ENCODE results near the gene RNF39. TPM values are rescaled to one million over a fixed set of nuclear protein-coding genes. Genes with fewer than 3 reads are reported as not detected.

Gene RNF39
- total and polyA plus RNA-seq, 2 experiments from 2014 or later, result 0.50 to 0.94 TPM

DNA sequence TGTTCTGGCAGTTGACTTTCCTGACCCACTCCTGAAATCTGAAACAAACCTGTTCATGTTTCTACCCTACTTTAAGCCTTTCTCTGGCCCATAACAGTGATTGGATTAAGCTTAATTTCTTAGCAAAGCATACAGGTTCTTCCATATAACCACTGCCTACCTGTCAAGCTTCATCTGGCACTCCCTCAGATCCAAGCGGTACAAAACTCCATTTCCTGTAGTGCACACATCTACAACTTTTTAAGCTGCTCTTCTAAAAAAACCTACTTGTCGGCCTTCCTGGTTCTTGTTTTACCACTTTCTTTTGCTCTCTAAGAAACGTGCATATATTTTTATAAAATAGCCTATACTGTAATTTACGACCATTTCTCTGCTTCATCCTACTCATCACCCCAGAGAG is 9.5 kb downstream of the RNF39 start (continued):
- TF ChIP-seq, protein P1, sequence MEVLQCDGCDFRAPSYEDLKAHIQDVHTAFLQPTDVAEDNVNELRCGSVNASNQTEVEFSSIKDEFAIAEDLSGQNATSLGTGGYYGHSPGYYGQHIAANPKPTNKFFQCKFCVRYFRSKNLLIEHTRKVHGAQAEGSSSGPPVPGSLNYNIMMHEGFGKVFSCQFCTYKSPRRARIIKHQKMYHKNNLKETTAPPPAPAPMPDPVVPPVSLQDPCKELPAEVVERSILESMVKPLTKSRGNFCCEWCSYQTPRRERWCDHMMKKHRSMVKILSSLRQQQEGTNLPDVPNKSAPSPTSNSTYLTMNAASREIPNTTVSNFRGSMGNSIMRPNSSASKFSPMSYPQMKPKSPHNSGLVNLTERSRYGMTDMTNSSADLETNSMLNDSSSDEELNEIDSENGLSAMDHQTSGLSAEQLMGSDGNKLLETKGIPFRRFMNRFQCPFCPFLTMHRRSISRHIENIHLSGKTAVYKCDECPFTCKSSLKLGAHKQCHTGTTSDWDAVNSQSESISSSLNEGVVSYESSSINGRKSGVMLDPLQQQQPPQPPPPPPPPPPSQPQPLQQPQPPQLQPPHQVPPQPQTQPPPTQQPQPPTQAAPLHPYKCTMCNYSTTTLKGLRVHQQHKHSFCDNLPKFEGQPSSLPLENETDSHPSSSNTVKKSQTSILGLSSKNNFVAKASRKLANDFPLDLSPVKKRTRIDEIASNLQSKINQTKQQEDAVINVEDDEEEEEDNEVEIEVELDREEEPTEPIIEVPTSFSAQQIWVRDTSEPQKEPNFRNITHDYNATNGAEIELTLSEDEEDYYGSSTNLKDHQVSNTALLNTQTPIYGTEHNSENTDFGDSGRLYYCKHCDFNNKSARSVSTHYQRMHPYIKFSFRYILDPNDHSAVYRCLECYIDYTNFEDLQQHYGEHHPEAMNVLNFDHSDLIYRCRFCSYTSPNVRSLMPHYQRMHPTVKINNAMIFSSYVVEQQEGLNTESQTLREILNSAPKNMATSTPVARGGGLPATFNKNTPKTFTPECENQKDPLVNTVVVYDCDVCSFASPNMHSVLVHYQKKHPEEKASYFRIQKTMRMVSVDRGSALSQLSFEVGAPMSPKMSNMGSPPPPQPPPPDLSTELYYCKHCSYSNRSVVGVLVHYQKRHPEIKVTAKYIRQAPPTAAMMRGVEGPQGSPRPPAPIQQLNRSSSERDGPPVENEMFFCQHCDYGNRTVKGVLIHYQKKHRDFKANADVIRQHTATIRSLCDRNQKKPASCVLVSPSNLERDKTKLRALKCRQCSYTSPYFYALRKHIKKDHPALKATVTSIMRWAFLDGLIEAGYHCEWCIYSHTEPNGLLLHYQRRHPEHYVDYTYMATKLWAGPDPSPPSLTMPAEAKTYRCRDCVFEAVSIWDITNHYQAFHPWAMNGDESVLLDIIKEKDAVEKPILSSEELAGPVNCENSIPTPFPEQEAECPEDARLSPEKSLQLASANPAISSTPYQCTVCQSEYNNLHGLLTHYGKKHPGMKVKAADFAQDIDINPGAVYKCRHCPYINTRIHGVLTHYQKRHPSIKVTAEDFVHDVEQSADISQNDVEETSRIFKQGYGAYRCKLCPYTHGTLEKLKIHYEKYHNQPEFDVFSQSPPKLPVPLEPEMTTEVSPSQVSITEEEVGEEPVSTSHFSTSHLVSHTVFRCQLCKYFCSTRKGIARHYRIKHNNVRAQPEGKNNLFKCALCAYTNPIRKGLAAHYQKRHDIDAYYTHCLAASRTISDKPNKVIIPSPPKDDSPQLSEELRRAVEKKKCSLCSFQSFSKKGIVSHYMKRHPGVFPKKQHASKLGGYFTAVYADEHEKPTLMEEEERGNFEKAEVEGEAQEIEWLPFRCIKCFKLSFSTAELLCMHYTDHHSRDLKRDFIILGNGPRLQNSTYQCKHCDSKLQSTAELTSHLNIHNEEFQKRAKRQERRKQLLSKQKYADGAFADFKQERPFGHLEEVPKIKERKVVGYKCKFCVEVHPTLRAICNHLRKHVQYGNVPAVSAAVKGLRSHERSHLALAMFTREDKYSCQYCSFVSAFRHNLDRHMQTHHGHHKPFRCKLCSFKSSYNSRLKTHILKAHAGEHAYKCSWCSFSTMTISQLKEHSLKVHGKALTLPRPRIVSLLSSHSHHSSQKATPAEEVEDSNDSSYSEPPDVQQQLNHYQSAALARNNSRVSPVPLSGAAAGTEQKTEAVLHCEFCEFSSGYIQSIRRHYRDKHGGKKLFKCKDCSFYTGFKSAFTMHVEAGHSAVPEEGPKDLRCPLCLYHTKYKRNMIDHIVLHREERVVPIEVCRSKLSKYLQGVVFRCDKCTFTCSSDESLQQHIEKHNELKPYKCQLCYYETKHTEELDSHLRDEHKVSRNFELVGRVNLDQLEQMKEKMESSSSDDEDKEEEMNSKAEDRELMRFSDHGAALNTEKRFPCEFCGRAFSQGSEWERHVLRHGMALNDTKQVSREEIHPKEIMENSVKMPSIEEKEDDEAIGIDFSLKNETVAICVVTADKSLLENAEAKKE (CRISPR knock-in tag; IDR thresholded peaks at IDR 0.05), result no peak
- TF ChIP-seq POLR2AphosphoS5 (IDR thresholded peaks at IDR 0.05; ENCODE audit: low read depth) (no peak), ZNF114 (CRISPR knock-in tag; IDR thresholded peaks at IDR 0.05) (no peak), JUNB (IDR thresholded peaks at IDR 0.05; ENCODE audit: unreplicated experiment) (no peak), CREB1 (CRISPR knock-in tag; IDR thresholded peaks at IDR 0.05; ENCODE audit: low read depth) (no peak)

DNA sequence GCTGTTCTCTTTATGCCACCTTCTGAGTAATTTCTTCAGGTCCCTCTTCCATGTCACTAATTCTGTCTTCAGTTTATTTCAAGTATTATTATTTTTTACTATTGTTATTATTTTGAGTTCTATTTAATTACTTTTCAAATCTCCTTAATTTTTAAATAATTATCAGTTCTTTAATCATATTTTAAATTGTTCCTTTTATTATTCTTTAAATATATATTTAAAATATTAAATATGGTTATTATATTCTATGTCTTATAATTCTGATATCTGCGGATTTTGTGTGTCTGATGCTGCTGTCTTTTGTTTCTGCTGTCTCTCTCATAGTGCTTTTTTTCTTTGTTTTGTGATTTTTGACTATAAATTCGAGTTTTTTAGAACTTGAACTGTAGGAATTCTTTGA is 12.3 kb downstream of the RNF39 start:
- no peak for DNase-seq (ENCODE audit: low spot score)
- no peak overlapping the region for H2AFZ ChIP-seq
- H3K36me3 ChIP-seq (ENCODE audit: insufficient read depth), result no peaks in the 10 kb centered on the region
- Mint-ChIP-seq H3K4me3 (peak overlapping the region; percentile 7; the same call in 1 of the 3 replicates), H3K36me3 (ENCODE audit: low read depth) (no peaks in the 10 kb centered on the region; the same call in 1 of the 3 replicates), H3K9me3 (no peaks in the 10 kb centered on the region), H3K4me1 (peaks cover 17% of the 10 kb centered on the region), H3K27me3 (ENCODE audit: insufficient read depth, low read depth, poor library complexity) (peaks cover 7% of the 10 kb centered on the region), H3K27ac (no peak overlapping the region)
- H3K9me2 ChIP-seq (ENCODE audit: insufficient read depth), result no peaks in the 10 kb centered on the region
- H3K27me3 ChIP-seq (ENCODE audit: insufficient read depth), result no peaks in the 10 kb centered on the region
- H4K20me1 ChIP-seq (replicated peaks; ENCODE audit: insufficient read depth), result no peaks in the 10 kb centered on the region
- peaks cover 20% of the 10 kb centered on the region for H3K4me1 ChIP-seq (ENCODE audit: insufficient read depth)
- H3K27ac ChIP-seq (ENCODE audit: low read depth), result no peak overlapping the region
- peaks cover 11% of the 10 kb centered on the region; the same call in 1 of the 2 replicates for H3F3A ChIP-seq (replicated peaks; ENCODE audit: low read depth)
- no peak overlapping the region for H3K4me2 ChIP-seq
- no peak for ATAC-seq
- no peak overlapping the region for H3K4me3 ChIP-seq
- peaks cover 10% of the 10 kb centered on the region; the same call in 1 of the 2 replicates for H3K79me2 ChIP-seq (replicated peaks; ENCODE audit: insufficient read depth)
- no peak for TF ChIP-seq EZH2phosphoT487 (IDR thresholded peaks at IDR 0.05; ENCODE audit: unreplicated experiment)
- no peak for TF ChIP-seq NANOG (IDR thresholded peaks at IDR 0.05; ENCODE audit: borderline replicate concordance)
- TF ChIP-seq, protein P2, sequence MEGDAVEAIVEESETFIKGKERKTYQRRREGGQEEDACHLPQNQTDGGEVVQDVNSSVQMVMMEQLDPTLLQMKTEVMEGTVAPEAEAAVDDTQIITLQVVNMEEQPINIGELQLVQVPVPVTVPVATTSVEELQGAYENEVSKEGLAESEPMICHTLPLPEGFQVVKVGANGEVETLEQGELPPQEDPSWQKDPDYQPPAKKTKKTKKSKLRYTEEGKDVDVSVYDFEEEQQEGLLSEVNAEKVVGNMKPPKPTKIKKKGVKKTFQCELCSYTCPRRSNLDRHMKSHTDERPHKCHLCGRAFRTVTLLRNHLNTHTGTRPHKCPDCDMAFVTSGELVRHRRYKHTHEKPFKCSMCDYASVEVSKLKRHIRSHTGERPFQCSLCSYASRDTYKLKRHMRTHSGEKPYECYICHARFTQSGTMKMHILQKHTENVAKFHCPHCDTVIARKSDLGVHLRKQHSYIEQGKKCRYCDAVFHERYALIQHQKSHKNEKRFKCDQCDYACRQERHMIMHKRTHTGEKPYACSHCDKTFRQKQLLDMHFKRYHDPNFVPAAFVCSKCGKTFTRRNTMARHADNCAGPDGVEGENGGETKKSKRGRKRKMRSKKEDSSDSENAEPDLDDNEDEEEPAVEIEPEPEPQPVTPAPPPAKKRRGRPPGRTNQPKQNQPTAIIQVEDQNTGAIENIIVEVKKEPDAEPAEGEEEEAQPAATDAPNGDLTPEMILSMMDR (conservative IDR thresholded peaks at IDR 0.05; ENCODE audit: low read depth in 2 of 2), result no peak
- no peak for TF ChIP-seq CREB1 (CRISPR knock-in tag; IDR thresholded peaks at IDR 0.05; ENCODE audit: low read depth)
- no peak for TF ChIP-seq ZNF114 (CRISPR knock-in tag; IDR thresholded peaks at IDR 0.05)
- TF ChIP-seq, protein P3, sequence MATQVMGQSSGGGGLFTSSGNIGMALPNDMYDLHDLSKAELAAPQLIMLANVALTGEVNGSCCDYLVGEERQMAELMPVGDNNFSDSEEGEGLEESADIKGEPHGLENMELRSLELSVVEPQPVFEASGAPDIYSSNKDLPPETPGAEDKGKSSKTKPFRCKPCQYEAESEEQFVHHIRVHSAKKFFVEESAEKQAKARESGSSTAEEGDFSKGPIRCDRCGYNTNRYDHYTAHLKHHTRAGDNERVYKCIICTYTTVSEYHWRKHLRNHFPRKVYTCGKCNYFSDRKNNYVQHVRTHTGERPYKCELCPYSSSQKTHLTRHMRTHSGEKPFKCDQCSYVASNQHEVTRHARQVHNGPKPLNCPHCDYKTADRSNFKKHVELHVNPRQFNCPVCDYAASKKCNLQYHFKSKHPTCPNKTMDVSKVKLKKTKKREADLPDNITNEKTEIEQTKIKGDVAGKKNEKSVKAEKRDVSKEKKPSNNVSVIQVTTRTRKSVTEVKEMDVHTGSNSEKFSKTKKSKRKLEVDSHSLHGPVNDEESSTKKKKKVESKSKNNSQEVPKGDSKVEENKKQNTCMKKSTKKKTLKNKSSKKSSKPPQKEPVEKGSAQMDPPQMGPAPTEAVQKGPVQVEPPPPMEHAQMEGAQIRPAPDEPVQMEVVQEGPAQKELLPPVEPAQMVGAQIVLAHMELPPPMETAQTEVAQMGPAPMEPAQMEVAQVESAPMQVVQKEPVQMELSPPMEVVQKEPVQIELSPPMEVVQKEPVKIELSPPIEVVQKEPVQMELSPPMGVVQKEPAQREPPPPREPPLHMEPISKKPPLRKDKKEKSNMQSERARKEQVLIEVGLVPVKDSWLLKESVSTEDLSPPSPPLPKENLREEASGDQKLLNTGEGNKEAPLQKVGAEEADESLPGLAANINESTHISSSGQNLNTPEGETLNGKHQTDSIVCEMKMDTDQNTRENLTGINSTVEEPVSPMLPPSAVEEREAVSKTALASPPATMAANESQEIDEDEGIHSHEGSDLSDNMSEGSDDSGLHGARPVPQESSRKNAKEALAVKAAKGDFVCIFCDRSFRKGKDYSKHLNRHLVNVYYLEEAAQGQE (IDR thresholded peaks at IDR 0.05; ENCODE audit: unreplicated experiment), result no peak
- TF ChIP-seq EZH2 (IDR thresholded peaks at IDR 0.05; ENCODE audit: low read depth, unreplicated experiment), result no peak
- TF ChIP-seq POLR2AphosphoS5 (IDR thresholded peaks at IDR 0.05; ENCODE audit: low read depth), result no peak
- TF ChIP-seq ZNF331 (CRISPR knock-in tag; IDR thresholded peaks at IDR 0.05; ENCODE audit: low read depth), result no peak
